Mesendoderm (in vitro differentiated cells): ENCODE data around the gene ADH1C.
"Not testable (repeated sequence)": the region's sequence is repeated elsewhere in the genome, so short reads cannot be mapped to it uniquely, and the experiment has no call there.

ENCODE experiments used
- DNase-seq: peaks from one replicate; pipeline ENCODE4 v3.0.0; 2013
- H2AK5ac ChIP-seq: 2 replicates; pipeline ENCODE4 v1.6.1; 2013; ENCODE audit warnings: low read length, inconsistent platforms
- H2BK120ac ChIP-seq: 2 replicates; pipeline ENCODE4 v1.6.1; 2013; ENCODE audit warnings: low read depth, mild to moderate bottlenecking, low read length, moderate library complexity, mixed read lengths
- H2BK15ac ChIP-seq: replicated peaks from 2 replicates; pipeline ENCODE4 v1.6.1; 2013; ENCODE audit warnings: low read depth, mild to moderate bottlenecking, moderate library complexity
- H2BK5ac ChIP-seq: 2 replicates; pipeline ENCODE4 v1.6.1; 2013; ENCODE audit warnings: low read length, inconsistent platforms
- H3K18ac ChIP-seq: 2 replicates; pipeline ENCODE4 v1.6.1; 2013; ENCODE audit warnings: mild to moderate bottlenecking, low read length, mixed read lengths
- H3K23ac ChIP-seq: one replicate; pipeline ENCODE4 v1.6.1; 2013; ENCODE audit warnings: low read length
- H3K27ac ChIP-seq: 2 replicates; pipeline ENCODE4 v1.5.1; 2013; ENCODE audit warnings: low read depth, mild to moderate bottlenecking, inconsistent platforms, low read length, moderate library complexity
- H3K27me3 ChIP-seq: 2 replicates; pipeline ENCODE4 v1.6.1; 2013; ENCODE audit warnings: low read length, control low read depth, mild to moderate bottlenecking, inconsistent platforms; ENCODE audit not compliant: insufficient read depth, poor library complexity
- H3K36me3 ChIP-seq: 2 replicates; pipeline ENCODE4 v1.6.1; 2013; ENCODE audit warnings: low read length, inconsistent platforms; ENCODE audit not compliant: control insufficient read depth, insufficient read depth
- H3K4ac ChIP-seq: one replicate; pipeline ENCODE4 v1.6.1; 2013; ENCODE audit warnings: low read depth, mild to moderate bottlenecking, low read length, moderate library complexity
- H3K4me1 ChIP-seq: 2 replicates; pipeline ENCODE4 v1.6.1; 2013; ENCODE audit warnings: low read depth, low read length, inconsistent platforms; ENCODE audit not compliant: control insufficient read depth
- H3K4me2 ChIP-seq: 2 replicates; pipeline ENCODE4 v1.6.1; 2013; ENCODE audit warnings: low read length
- H3K4me3 ChIP-seq: 2 replicates; pipeline ENCODE4 v1.5.1; 2013; ENCODE audit warnings: mild to moderate bottlenecking, low read length
- H3K56ac ChIP-seq: one replicate; pipeline ENCODE4 v1.6.1; 2013; ENCODE audit warnings: low read length
- H3K79me1 ChIP-seq: 2 replicates; pipeline ENCODE4 v1.6.1; 2013; ENCODE audit warnings: low read length, inconsistent platforms
- H3K79me2 ChIP-seq: 2 replicates; pipeline ENCODE4 v1.6.1; 2013; ENCODE audit warnings: mild to moderate bottlenecking, low read length; ENCODE audit not compliant: control insufficient read depth, insufficient read depth
- H3K9ac ChIP-seq: 2 replicates; pipeline ENCODE4 v1.6.1; 2013; ENCODE audit warnings: low read length, inconsistent platforms
- H4K5ac ChIP-seq: one replicate; pipeline ENCODE4 v1.6.1; 2013; ENCODE audit warnings: low read length
- H4K8ac ChIP-seq: one replicate; pipeline ENCODE4 v1.6.1; 2013; ENCODE audit warnings: low read depth, mild to moderate bottlenecking, control low read depth, low read length, moderate library complexity
- WGBS: extraction: QIAGEN DNeasy Blood & Tissue Kit; methylation state at CpG from one replicate; pipeline ENCODE4 v1.1.7; 2013; ENCODE audit warnings: low lambda C conversion rate, missing lambda C conversion rate; ENCODE audit not compliant: insufficient coverage; ENCODE audit errors: extremely low coverage; 5-methylcytosine and 5-hydroxymethylcytosine counted together

Gene ADH1C

DNA sequence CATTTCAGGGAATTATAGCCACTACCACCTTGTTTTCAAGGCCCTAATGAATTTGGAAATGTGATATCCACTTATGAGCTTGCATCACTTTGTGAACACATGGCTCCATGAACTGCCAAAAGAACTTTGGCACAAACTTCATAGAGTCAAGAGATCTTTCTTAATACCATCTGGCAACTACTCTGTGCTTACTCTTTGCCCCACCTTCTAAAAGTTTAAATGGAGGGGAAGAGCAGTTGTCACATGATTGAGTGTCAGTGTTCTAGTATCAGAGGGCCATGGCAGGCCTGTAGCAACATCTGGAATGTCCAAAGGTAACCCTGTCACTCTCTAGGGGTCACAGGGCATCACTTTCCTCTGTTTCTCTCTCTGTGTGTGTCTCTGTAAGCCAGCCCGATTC, 28.8 kb downstream of the ADH1C start:
- Histone ChIP-seq H2BK120ac (no peak overlapping the region), H3K56ac (no peak overlapping the region), H3K4me2 (no peak overlapping the region), H3K23ac (no peak overlapping the region), H3K27me3 (no peaks in the 10 kb centered on the region), H2BK15ac (no peak overlapping the region), H3K36me3 (no peaks in the 10 kb centered on the region), H3K18ac (no peak overlapping the region), H2AK5ac (no peak overlapping the region), H2BK5ac (no peak overlapping the region), H3K9ac (no peak overlapping the region), H3K27ac (no peak overlapping the region), H3K4me1 (no peaks in the 10 kb centered on the region), H4K8ac (no peak overlapping the region), H4K5ac (no peak overlapping the region), H3K4ac (no peak overlapping the region), H3K79me1 (no peaks in the 10 kb centered on the region), H3K4me3 (no peak overlapping the region), H3K79me2 (no peaks in the 10 kb centered on the region)
- no peak for DNase-seq
- no CpG with 5 or more reads among the region's 1 CpG for WGBS

DNA sequence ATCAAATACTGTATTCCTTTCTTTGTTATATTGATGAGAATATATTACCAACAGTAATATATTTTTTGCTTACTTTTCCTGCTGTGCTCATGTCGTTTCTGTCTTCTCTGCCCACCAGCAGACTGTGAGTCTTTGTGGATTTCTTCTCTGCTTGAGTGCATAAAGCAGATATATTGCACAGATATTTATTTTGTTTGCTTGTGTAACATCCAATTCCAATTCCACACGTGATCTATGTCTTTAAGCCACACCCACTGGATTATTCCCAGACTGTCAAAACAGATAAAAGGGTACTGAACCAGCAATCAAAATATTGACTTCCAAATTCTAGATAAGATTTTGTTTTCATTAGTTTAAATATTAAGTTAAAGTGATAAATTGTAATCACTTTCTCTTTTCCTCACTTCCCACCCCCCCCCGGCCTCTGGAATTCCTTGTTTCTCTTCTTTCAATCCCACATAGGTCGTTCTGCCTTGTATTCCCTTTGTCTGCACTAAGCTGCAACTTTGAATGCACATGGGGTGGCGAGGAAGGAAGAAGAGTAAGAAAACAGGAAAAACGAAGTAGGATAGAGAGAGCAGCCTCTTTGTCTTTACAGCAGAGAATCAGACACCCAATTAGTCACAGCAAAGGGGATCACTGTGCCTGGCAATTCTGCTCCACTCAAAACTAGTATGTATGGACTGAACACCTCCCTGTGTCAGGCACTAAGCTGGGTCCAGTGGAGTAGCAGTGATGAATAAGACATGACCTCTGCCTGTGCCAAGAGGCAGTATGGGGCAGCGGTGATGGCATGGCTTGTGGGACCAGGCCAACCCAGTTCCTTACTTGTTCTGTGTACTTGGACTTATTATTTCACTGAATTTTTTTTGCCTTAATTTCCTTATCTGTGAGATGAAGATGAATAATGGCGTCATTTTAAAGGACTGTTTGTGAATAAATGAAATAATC, 31.0 kb downstream of the ADH1C start, which contains the start of gene ADH1B:
Gene ADH1B, minus strand, starts transcription at position 161 of the 951 bp plus-strand sequence. Its CDS starts 70 bp downstream, at position 91.
- no peak for DNase-seq

DNA sequence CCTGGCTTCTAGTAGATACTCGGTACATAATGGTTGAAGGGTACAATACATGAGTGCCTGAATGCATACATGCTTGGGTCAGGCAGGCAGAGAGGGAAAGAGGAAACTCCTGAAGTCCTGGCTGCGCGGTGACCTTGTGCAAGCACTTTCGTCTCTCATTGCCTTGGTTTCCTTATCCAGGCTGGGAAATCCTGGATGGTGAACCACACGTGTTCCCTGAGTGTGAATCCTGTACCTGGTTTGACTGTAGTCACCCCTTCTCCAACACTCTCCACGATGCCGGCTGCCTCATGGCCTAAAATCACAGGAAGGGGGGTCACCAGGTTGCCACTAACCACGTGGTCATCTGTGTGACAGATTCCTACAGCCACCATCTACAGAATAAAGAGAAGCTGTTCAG, 34.7 kb downstream of the ADH1C start:
- not testable (repeated sequence) for H2BK120ac ChIP-seq, H3K23ac ChIP-seq, H4K5ac ChIP-seq, H3K4me3 ChIP-seq, DNase-seq, H2BK15ac ChIP-seq, H3K79me1 ChIP-seq, H3K4me1 ChIP-seq, H3K56ac ChIP-seq, H3K27me3 ChIP-seq, H3K18ac ChIP-seq, H3K9ac ChIP-seq, H2BK5ac ChIP-seq, H2AK5ac ChIP-seq, H3K79me2 ChIP-seq, H3K36me3 ChIP-seq, H3K4ac ChIP-seq, H4K8ac ChIP-seq, H3K27ac ChIP-seq, H3K4me2 ChIP-seq
- no CpG with 5 or more reads among the region's 8 CpGs for WGBS

More for the DNA sequence above, 31.0 kb downstream of the ADH1C start, which contains the start of gene ADH1B:
- no peaks in the 10 kb centered on the region for H3K36me3 ChIP-seq
- H3K18ac ChIP-seq: no peak within 1 kb of the TSS
- H3K79me1 ChIP-seq: no peaks in the 10 kb centered on the region
- H3K9ac ChIP-seq: no peak within 1 kb of the TSS
- H3K27me3 ChIP-seq: no peaks in the 10 kb centered on the region
- no peak within 1 kb of the TSS for H3K23ac ChIP-seq
- H2BK120ac ChIP-seq: no peak within 1 kb of the TSS
- H3K4ac ChIP-seq: no peak within 1 kb of the TSS
- H3K27ac ChIP-seq: no peak within 1 kb of the TSS
- no peak within 1 kb of the TSS for H4K5ac ChIP-seq
- H3K79me2 ChIP-seq: no peaks in the 10 kb centered on the region
- H4K8ac ChIP-seq: no peak within 1 kb of the TSS
- H3K56ac ChIP-seq: no peak within 1 kb of the TSS
- no peak within 1 kb of the TSS for H2AK5ac ChIP-seq
- H3K4me3 ChIP-seq: no peak within 1 kb of the TSS
- no peak within 1 kb of the TSS for H2BK15ac ChIP-seq
- no CpG with 5 or more reads among the region's 8 CpGs for WGBS
- no peak within 1 kb of the TSS for H2BK5ac ChIP-seq
- H3K4me1 ChIP-seq: no peaks in the 10 kb centered on the region
- H3K4me2 ChIP-seq: no peak within 1 kb of the TSS

DNA sequence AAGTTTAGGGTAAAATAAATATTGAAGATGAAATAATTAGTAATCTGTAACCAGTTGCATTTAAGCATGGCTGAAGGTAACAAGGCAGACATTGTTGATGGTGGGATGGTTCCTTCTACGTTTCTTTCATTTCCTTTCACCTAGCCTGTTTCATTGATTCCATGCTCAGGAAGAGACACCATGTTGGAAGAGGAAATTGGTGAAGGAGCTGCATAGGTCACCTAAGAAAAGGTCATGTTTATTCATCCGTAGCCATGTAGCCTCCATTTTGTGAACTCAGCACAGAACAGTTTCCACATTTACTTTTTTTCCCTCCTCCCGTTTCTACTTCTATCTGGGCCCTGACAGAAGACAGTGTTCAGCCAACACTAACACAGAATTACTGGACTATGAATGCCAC, 35.2 kb downstream of the ADH1C start:
- DNase-seq: no peak
- no peak overlapping the region for H2AK5ac ChIP-seq
- H3K4me1 ChIP-seq: no peaks in the 10 kb centered on the region
- no peaks in the 10 kb centered on the region for H3K79me1 ChIP-seq
- H2BK120ac ChIP-seq: no peak overlapping the region
- no peak overlapping the region for H2BK5ac ChIP-seq
- no peak overlapping the region for H3K4me3 ChIP-seq
- H3K4ac ChIP-seq: no peak overlapping the region
- no peaks in the 10 kb centered on the region for H3K36me3 ChIP-seq
- no peaks in the 10 kb centered on the region for H3K79me2 ChIP-seq
- no peaks in the 10 kb centered on the region for H3K27me3 ChIP-seq
- H4K5ac ChIP-seq: no peak overlapping the region
- no peak overlapping the region for H3K4me2 ChIP-seq
- no peak overlapping the region for H3K9ac ChIP-seq
- H2BK15ac ChIP-seq: no peak overlapping the region
- no peak overlapping the region for H3K56ac ChIP-seq
- no peak overlapping the region for H3K23ac ChIP-seq
- WGBS: no CpG with 5 or more reads among the region's 3 CpGs
- H3K27ac ChIP-seq: no peak overlapping the region
- H3K18ac ChIP-seq: no peak overlapping the region
- H4K8ac ChIP-seq: no peak overlapping the region

DNA sequence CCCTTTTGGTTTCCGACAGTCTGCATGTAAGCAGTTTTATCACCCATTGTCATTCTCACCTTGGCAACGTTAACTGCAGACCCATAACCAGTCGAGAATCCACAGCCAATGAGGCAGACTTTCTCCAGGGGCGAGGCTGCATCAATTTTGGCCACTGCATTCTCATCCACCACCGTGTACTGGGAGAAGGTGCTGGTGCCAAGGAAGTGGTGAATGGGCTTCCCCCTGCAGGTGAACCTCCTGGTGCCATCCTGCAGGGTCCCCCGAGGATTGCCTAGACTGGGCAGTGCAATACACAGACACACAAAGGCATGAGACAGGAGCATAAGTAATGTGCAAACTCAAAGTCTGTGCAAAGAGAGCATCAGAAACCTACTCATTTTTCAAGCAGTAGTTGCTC, 36.7 kb downstream of the ADH1C start:
- H3K79me2 ChIP-seq: no peaks in the 10 kb centered on the region
- WGBS: no CpG with 5 or more reads among the region's 6 CpGs
- H2AK5ac ChIP-seq: no peak overlapping the region
- no peak overlapping the region for H3K23ac ChIP-seq
- no peak overlapping the region for H2BK120ac ChIP-seq
- no peak overlapping the region for H3K4me3 ChIP-seq
- no peak overlapping the region for H4K8ac ChIP-seq
- H3K4me1 ChIP-seq: no peaks in the 10 kb centered on the region
- no peak overlapping the region for H2BK15ac ChIP-seq
- no peak overlapping the region for H3K27ac ChIP-seq
- no peak overlapping the region for H3K9ac ChIP-seq
- H3K18ac ChIP-seq: no peak overlapping the region
- no peak overlapping the region for H2BK5ac ChIP-seq
- no peaks in the 10 kb centered on the region for H3K79me1 ChIP-seq
- no peaks in the 10 kb centered on the region for H3K27me3 ChIP-seq
- H4K5ac ChIP-seq: no peak overlapping the region
- no peak for DNase-seq
- no peak overlapping the region for H3K56ac ChIP-seq
- no peak overlapping the region for H3K4ac ChIP-seq
- no peak overlapping the region for H3K4me2 ChIP-seq
- H3K36me3 ChIP-seq: no peaks in the 10 kb centered on the region
